Cardiac fibroblast (primary cell): ENCODE measurements around the gene ADARB2.
"Not testable (repeated sequence)": the region's sequence is repeated elsewhere in the genome, so short reads cannot be mapped to it uniquely, and the experiment has no call there.

Source experiments
- DNase-seq, 2 donors: peaks; one replicate each; pipeline versions ENCODE4 v3.0.0 to v3.0.0-alpha.2; 2010; ENCODE audit warnings: low read depth in 2 of 2
- H3K4me3 ChIP-seq, 2 donors: replicated peaks in 1 of 2; 1 replicate in 1 of 2; 2 replicates in 1 of 2; pipeline ENCODE4 v1.5.1; 2011; ENCODE audit warnings: low read depth in 2 of 2, low read length in 2 of 2, mild to moderate bottlenecking in 2 of 2, moderate library complexity in 1 of 2
- TF ChIP-seq, protein P1 (sequence below): IDR thresholded peaks from one replicate; pipeline ENCODE4 v1.5.1; 2011; ENCODE audit warnings: low read depth, mild to moderate bottlenecking, low read length, inconsistent platforms

ADARB2 gene

DNA sequence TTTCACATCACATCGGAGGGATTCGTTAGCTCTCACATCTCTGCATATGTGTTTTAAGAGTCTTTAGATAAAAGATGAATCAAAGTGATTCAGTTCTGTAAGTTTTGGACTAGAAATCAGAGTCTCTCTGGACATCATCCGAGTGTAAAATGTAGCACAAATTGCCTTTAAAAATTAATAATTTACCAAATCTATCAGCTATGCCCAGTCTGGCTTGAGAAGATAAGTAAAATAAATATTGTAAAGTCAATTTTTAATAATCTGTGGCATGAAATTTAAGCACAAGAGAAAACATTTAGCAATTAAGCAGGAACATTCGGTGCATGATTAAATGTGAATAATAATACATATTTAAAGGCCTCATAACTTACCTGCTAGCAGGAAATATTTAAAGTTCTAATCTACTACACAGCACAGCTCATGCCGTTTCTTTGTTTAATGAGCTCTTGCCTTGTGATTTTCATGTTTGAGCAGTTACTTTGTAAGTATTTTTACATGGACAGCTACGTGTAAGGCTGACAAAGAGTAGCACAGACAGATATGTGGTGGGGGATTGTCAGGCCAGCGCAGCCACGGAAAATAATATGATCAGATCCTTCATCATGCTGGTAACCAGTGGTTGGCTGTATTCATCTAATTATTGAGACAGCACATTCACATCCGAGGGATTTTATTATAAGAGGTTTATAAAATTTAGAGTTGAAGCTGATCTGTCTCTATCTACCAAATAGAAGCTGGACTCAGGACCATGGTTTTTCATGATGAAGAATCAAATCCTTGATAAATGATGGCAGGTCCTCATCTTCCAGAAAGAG lies 317.3 kb downstream of the ADARB2 start:
- TF ChIP-seq, protein P1, sequence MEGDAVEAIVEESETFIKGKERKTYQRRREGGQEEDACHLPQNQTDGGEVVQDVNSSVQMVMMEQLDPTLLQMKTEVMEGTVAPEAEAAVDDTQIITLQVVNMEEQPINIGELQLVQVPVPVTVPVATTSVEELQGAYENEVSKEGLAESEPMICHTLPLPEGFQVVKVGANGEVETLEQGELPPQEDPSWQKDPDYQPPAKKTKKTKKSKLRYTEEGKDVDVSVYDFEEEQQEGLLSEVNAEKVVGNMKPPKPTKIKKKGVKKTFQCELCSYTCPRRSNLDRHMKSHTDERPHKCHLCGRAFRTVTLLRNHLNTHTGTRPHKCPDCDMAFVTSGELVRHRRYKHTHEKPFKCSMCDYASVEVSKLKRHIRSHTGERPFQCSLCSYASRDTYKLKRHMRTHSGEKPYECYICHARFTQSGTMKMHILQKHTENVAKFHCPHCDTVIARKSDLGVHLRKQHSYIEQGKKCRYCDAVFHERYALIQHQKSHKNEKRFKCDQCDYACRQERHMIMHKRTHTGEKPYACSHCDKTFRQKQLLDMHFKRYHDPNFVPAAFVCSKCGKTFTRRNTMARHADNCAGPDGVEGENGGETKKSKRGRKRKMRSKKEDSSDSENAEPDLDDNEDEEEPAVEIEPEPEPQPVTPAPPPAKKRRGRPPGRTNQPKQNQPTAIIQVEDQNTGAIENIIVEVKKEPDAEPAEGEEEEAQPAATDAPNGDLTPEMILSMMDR: no peak
- DNase-seq: no peak

DNA sequence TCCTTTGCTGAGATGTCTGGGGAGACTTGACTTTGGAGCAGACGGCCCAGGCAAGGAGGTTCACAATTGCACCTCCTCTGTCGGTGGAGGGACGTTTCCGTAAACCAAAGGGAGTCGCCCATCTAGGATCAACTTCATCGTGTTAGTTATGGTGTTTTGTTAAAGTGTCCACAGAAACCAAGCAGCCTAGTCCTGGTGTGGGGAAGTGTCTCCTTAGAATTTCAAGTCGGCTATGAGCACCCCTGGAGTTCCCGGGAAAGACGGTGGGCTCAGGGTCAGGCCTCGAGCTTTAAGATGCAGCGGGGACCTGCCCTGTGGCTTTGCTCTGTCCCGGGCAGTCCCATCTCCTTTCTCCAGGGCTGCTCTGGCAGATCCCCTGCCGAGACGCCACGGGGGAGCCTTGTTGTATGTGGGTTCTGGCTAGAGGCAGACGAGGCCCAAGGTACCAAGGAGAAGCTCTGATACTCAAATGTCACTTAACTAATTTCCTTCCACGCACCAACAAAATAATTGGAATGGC lies 319.2 kb downstream of the ADARB2 start:
- no peak overlapping the region for H3K4me3 ChIP-seq
- DNase-seq: no peak
- TF ChIP-seq, protein P1: no peak

More for the DNA sequence above, 317.3 kb downstream of the ADARB2 start:
- H3K4me3 ChIP-seq: no peak overlapping the region

DNA sequence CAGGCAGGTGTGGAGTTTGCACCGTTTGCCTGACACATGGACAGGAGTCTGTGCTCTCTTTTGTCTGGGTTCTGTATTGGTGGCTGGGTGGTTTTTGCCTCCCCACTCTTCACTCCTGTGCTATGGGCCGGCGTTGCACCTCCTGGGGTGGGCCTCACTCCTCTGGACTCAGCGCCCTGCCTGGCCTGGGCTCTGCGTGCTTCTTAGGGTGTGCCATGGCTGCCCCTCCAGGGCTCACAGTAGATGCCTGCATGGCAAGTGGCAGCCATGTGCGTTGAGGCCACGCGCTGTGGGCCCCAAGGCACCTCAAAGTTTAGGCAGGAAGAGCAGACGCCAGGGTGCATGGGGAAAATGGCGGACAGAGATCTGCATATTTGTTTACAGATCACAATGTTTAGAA lies 319.8 kb downstream of the ADARB2 start:
- TF ChIP-seq, protein P1: no peak
- H3K4me3 ChIP-seq: no peak overlapping the region
- no peak for DNase-seq

DNA sequence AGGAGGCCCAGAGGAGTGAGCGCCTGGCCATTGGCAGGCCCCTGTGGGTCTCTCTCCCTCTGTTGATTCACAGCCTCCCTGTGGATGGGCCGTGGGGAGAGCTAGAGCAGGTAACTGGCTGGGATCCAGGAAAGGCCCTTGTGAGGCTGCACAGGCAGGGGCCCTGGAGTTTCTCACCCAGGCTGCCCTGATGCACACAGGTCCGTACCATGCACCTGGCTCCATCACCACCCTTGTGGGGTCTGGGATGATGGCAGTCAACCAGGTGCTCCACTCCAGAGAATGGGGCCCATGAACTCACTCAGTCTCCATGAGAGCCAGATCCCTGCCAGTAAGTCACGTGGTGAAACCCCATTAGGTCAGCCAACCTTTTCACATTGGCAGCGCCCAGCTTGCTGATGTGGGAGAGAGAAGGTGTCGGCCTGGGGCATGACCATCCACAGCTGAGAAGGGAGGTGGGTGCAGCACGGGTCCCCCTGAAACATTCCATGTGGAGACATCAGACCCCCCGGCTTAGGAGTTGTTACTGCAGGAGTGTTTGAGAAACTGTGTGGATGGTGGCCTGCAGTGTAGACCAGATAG lies 320.8 kb downstream of the ADARB2 start:
- no peak for DNase-seq
- H3K4me3 ChIP-seq: no peak overlapping the region
- TF ChIP-seq, protein P1: no peak

DNA sequence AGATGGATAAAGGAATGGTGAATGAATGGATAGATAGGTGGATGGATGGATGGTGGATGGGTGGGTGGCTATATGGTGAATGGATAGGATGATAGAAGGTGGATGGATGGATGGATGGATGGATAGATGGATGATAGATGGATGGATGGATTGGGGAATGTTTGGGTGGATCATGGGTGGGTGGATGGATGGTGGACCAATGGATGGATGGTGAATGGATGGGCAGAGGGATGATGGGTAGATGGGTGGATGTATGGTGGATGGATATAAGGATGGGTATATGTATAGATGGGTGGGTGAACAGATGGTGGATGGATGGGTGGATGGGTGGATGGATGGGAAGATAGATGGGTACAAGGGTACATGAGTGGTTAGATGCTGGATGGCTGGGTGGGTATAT lies 322.4 kb downstream of the ADARB2 start:
- TF ChIP-seq, protein P1: no peak
- DNase-seq: no peak
- H3K4me3 ChIP-seq: no peak overlapping the region

DNA sequence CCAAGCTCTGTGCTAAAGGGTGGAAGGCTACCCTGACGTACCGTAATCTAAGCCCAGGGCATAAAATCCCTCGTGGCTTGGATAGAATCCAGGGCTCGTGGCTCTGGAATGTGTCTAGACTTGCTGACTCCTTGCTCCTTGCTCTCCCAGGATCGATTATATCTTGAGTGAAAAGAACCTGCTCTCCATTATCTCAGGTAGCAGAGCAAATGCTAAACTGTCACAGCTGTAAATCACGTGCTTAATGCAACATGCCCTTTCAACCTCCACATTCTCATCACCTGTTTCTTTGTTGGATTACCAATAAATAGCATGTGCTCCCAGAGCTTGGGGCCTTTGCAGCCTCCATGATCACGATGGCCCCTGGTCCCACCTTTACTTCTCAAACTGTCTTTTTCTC lies 323.0 kb downstream of the ADARB2 start:
- not testable (repeated sequence) for DNase-seq, H3K4me3 ChIP-seq

DNA sequence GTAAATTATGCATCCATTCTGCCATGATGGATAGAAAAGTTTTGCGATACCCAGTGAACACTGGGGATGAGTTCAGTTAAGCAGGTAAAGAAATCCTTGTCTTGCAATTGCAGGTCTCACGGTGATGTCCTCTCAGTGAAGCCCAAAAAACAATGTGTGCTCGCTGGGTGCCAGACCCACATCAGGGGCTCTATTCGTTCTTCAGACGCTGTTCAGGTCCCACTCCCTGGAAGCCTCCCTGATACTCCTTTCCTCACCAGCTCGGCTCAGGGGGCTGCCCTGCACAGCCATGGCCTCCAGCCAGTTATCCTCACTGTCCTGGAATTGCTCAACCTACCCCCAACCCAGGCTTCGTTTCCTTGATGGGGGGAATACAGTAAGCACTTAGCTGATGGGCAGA lies 323.5 kb downstream of the ADARB2 start:
- no peak overlapping the region for H3K4me3 ChIP-seq
- DNase-seq: no peak
- TF ChIP-seq, protein P1: no peak
